ENCODE measurements around the gene SEMA3A. TPM values are rescaled to one million over a fixed set of nuclear protein-coding genes. Genes with fewer than 3 reads are reported as not detected.
A peak's percentile ranks its signal among the peaks of the same experiment; 100 is the strongest.
"Not testable (repeated sequence)": the region's sequence is repeated elsewhere in the genome, so short reads cannot be mapped to it uniquely, and the experiment has no call there.

SEMA3A gene
- total RNA-seq, 1 experiment from 2014 or later = 89.1 TPM

DNA sequence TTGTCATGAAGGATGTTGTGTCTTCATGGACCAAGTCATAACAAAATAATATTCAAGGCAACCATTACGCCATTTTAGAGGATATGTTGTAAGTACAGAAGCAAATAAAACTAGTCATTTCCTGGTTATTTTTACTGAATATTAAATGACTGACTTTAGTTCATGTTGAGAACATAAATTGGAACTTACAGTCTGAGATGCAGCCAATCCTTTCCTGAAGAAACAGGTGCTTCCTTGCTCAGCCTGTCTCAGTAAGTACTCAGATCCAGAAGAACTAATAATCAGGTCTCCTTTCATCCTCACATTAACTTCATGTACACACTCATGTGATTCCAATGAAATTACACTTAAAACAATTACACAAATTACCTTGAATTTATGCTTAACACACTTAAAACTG is 12.3 kb downstream of the SEMA3A start:
- H3K36me3 ChIP-seq = peaks cover 5% of the 10 kb centered on the region
- H3K9me3 ChIP-seq = no peaks in the 10 kb centered on the region
- H3K27me3 ChIP-seq = no peaks in the 10 kb centered on the region
- DNase-seq = no peak
- no peak overlapping the region for H3K4me3 ChIP-seq

DNA sequence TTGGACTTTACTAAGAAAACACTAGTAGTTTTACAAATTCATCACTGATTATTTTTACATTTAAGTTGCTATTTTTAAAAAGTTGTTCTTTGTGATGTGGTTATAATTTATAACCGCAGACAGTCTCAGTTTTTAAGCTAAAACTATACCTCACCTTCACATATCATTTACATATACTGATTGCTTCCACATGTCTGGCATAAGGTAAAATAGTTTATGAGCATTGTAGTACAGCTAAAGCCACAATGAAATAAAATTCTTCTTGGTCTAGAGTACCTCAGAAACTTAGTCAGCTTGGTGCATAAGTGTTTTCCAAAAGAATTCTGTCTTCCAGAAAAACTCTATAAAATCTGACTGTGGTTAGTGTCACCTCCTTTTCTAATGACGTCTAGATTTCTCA is 13.0 kb downstream of the SEMA3A start:
- Histone ChIP-seq H3K9me3 (no peaks in the 10 kb centered on the region), H3K36me3 (peaks cover 3% of the 10 kb centered on the region; the same call in 1 of the 2 replicates), H3K4me3 (no peak overlapping the region), H3K27me3 (no peaks in the 10 kb centered on the region)
- DNase-seq = no peak

DNA sequence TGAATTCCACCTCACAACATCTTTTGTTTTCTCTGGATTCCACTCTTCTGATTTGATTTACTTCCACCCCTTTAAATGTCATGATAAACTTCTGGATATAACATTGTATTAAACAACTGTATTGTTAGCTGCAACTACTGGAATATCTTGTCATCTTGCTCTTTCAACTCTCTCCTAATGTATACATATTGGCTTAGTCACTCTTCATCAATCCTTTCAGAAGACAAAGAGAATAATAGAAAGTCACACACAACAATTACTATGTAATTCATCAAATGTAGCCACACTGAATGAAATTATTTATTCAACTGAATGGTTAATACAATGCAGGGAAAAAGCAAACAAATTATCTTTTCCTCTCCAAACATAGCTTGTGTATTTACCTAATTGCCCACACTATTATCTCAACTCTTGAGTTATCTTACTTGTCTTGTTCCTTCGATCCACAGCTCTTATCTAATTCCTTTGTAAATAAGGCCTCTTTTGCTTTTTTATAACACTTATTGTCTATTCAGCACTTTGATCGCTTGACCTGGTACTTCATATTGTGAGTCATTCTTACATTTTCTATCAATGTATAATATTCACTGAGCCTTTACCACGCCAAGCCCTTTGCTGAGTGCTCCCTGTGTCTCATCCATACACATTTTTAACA is 16.7 kb downstream of the SEMA3A start:
- no peak for DNase-seq
- peaks cover 4% of the 10 kb centered on the region; the same call in 1 of the 2 replicates for H3K9me3 ChIP-seq

GRCh38 chr7:84176716-84177115 is 17.9 kb downstream of the SEMA3A start:
- H3K27me3 ChIP-seq = no peaks in the 10 kb centered on the region
- no peak for DNase-seq
- peaks cover 4% of the 10 kb centered on the region; the same call in 1 of the 2 replicates for H3K9me3 ChIP-seq
- H3K4me3 ChIP-seq = no peak overlapping the region
- H3K36me3 ChIP-seq = peaks cover 15% of the 10 kb centered on the region

More for the DNA sequence above, 16.7 kb downstream of the SEMA3A start:
- peaks cover 13% of the 10 kb centered on the region for H3K36me3 ChIP-seq
- no peaks in the 10 kb centered on the region for H3K27me3 ChIP-seq
- no peak overlapping the region for H3K4me3 ChIP-seq

GRCh38 chr7:84175461-84175860 is 19.1 kb downstream of the SEMA3A start:
- Histone ChIP-seq H3K4me3 (no peak overlapping the region), H3K36me3 (peaks cover 19% of the 10 kb centered on the region), H3K9me3 (peaks cover 4% of the 10 kb centered on the region; the same call in 1 of the 2 replicates), H3K27me3 (no peaks in the 10 kb centered on the region)
- no peak for DNase-seq

DNA sequence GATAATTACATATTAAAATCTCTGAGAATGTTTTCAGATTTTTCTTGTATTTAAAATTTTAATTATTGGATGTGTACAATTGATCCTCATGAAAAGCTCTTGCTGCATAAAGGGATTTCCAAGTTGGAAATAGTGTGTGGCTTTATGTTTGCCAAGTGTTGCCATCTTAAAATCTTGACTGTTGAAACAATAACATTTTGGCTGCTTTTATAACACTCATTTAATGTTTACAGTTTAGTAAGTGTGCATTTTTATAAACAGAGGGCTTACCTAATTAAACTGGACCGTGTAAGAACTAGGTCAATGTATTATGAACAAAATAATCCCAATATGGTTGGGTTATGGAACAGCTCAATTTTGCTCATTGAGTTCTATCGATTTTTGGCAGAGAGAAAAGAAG is 23.9 kb downstream of the SEMA3A start:
- no peak for DNase-seq
- Histone ChIP-seq H3K36me3 (peaks cover 19% of the 10 kb centered on the region), H3K9me3 (peaks cover 4% of the 10 kb centered on the region; the same call in 1 of the 2 replicates), H3K4me3 (no peak overlapping the region), H3K27me3 (no peaks in the 10 kb centered on the region)

- H3K27me3 ChIP-seq = no peaks in the 10 kb centered on the region
- no peak for DNase-seq
- H3K4me3 ChIP-seq = no peak overlapping the region
- H3K36me3 ChIP-seq = no peaks in the 10 kb centered on the region; the same call in 1 of the 2 replicates
- no peaks in the 10 kb centered on the region for H3K9me3 ChIP-seq
These were observed 32.0 kb downstream of the SEMA3A start for GRCh38 chr7:84162584-84162983.

DNA sequence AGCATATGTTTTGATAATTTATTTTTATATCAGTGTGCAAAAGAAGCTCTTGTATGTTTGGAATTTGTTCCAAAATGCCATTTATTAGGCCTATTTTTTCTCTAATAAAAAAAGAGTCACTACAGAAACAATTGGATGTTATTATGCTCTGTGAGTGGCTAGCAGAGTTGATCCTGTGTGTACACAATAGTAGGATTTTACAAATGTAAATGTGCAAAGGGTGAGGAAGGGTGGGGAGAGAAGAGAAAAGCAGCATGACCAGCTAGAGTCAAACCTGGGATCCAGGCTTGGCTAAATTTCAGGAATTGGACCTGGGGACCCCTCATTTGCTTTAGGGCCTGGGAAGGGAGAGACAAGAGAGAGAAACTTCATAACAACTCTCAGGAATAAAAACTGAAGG is 32.5 kb downstream of the SEMA3A start:
- H3K9me3 ChIP-seq = no peaks in the 10 kb centered on the region
- H3K27me3 ChIP-seq = no peaks in the 10 kb centered on the region
- no peak for DNase-seq
- H3K36me3 ChIP-seq = no peaks in the 10 kb centered on the region; the same call in 1 of the 2 replicates
- H3K4me3 ChIP-seq = no peak overlapping the region

DNA sequence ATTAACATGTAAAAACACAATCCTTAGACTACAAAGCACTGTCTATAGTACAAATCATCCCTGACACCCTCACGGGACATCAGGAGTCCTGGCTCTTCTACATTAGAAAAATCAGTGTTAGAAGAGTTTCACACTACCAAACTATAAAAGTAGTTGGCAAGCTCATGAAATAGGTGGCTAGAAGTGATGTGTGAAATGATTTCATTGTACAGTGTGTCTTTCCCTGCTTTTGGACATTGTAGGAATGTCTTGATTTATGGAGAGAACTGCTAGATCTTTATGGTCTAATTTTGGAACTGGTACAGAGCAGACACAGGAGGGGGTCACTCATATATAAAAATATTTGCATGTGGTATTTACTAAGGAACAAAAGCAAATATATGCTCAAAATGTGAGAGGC is 33.2 kb downstream of the SEMA3A start:
- H3K27me3 ChIP-seq = no peaks in the 10 kb centered on the region
- no peaks in the 10 kb centered on the region for H3K9me3 ChIP-seq

DNA sequence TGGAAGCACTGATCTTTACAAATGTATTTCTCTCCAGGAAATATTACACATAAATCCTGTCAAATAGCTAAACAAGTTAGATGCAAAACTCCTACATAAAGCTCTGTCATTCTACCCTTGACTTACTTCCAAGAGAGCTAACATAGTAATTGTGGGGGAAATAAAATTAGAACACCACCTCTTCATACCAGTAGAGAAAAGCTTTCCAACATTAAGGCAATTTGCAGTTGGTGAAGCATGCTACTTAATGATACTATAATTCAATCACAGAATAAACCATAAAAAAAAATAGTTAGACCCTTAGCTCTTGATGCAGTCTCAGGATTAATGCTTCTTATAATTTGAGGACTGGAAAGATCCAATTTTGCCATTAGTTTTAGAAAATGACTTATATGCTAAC is 35.2 kb downstream of the SEMA3A start:
- no peaks in the 10 kb centered on the region for H3K9me3 ChIP-seq
- H3K36me3 ChIP-seq = no peaks in the 10 kb centered on the region; the same call in 1 of the 2 replicates
- no peak for DNase-seq
- no peaks in the 10 kb centered on the region for H3K27me3 ChIP-seq
- no peak overlapping the region for H3K4me3 ChIP-seq

More for the DNA sequence above, 33.2 kb downstream of the SEMA3A start:
- Histone ChIP-seq H3K4me3 (no peak overlapping the region), H3K36me3 (no peaks in the 10 kb centered on the region; the same call in 1 of the 2 replicates)
- no peak for DNase-seq

DNA sequence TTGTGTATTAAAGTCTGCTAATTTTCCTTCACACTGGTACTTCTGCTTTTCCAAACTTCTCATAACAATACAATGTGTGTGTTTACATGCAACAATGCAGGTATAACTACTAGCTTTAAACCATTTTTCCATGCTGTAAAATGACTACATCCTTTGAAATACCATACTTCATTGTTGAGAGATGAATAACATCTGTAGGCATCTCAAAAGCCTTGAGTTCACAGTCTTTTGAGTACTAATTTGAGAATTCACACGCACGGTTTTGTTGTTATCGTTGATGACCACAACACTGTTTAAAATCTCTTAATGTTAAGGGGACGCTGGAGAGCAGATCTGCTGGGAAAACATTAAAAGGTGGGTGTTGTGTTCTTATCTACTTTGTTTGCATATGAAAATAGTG is 37.4 kb downstream of the SEMA3A start:
- DNase-seq = no peak
- no peaks in the 10 kb centered on the region for H3K36me3 ChIP-seq
- no peaks in the 10 kb centered on the region for H3K9me3 ChIP-seq
- no peak overlapping the region for H3K4me3 ChIP-seq
- no peaks in the 10 kb centered on the region for H3K27me3 ChIP-seq

DNA sequence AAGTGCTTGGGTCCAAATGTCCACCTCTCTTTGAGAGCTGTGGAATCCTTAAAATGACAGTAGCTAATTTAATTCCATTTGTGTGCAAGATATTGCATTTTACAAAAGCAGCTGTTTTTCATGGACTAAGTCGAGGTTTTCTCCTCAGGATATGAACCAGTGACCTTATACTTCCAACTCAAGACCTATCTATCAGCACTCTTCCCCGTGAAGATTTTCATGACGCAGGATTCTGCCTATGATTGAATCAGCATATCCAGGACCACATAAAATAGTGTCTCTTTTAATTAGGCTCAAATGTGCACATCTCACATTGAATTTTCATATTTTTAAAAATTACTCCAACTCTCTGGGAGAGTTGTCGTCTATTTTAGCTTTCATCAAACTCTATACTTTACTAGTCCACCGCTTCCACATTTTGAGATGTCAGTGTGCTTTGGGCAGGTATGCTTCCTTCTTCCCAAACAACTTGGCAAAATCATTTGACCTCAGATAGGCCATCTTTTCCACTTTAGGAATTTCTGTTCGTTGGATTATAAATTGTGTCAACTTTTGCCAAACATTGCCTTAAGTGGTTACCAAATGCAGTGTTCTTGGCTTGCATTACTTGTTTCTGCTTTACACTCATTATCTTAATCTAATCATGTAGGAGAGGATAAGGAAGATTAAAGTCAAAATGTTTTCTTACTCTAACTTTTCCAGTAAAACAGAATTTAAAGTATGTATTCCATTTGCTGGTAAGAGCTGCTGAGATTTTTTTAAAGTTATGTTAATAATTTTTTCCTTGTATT is 39.4 kb downstream of the SEMA3A start:
- Histone ChIP-seq H3K4me3 (no peak overlapping the region), H3K27me3 (no peaks in the 10 kb centered on the region), H3K36me3 (no peaks in the 10 kb centered on the region), H3K9me3 (no peaks in the 10 kb centered on the region)
- DNase-seq = no peak

DNA sequence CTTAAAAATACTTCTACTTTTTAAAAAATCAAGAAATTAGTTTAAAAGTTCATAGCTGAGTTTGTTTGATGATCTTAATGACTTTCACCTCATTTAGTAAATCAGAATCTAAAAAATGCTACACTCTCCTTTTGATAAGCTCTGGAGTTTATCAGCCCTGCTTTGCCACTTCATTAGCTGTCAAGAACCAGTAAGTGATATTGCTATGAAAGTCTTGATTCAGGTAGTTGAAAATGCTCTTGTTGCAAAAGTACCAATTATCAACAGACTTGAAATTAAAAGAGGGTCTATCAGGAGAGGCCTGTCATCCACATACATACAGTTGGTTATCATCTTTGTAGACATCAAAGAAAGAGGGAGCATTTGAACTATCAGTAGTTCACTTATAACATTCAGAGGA is 41.6 kb downstream of the SEMA3A start:
- no peak overlapping the region for H3K4me3 ChIP-seq
- no peaks in the 10 kb centered on the region for H3K9me3 ChIP-seq
- H3K27me3 ChIP-seq = no peaks in the 10 kb centered on the region
- DNase-seq = no peak
- H3K36me3 ChIP-seq = no peaks in the 10 kb centered on the region

DNA sequence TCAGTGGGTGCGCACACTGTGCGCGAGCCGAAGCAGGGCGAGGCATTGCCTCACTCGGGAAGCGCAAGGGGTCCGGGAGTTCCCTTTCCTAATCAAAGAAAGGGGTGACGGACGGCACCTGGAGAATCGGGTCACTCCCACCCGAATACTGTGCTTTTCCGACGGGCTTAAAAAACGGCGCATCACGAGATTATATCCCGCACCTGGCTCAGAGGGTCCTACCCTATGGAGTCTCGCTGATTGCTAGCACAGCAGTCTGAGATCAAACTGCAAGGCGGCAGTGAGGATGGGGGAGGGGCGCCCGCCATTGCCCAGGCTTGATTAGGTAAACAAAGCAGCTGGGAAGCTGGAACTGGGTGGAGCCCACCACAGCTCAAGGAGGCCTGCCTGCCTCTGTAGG is 44.2 kb downstream of the SEMA3A start:
- DNase-seq, H3K36me3 ChIP-seq, H3K27me3 ChIP-seq, H3K4me3 ChIP-seq, H3K9me3 ChIP-seq: not testable (repeated sequence)

GRCh38 chr7:84149573-84149972 is 45.0 kb downstream of the SEMA3A start:
- no peak for DNase-seq
- Histone ChIP-seq H3K9me3 (no peaks in the 10 kb centered on the region), H3K36me3 (no peaks in the 10 kb centered on the region), H3K27me3 (no peaks in the 10 kb centered on the region), H3K4me3 (no peak overlapping the region)

GRCh38 chr7:84145892-84146291 is 48.7 kb downstream of the SEMA3A start:
- H3K4me3 ChIP-seq = peak overlapping the region; percentile 9
- H3K36me3 ChIP-seq = peaks cover 4% of the 10 kb centered on the region
- DNase-seq = no peak
- H3K27me3 ChIP-seq = no peaks in the 10 kb centered on the region
- no peaks in the 10 kb centered on the region for H3K9me3 ChIP-seq

GRCh38 chr7:84144935-84145334 is 49.7 kb downstream of the SEMA3A start:
- Histone ChIP-seq H3K36me3 (peaks cover 4% of the 10 kb centered on the region), H3K27me3 (no peaks in the 10 kb centered on the region), H3K4me3 (no peak overlapping the region), H3K9me3 (no peaks in the 10 kb centered on the region)
- DNase-seq = no peak

DNA sequence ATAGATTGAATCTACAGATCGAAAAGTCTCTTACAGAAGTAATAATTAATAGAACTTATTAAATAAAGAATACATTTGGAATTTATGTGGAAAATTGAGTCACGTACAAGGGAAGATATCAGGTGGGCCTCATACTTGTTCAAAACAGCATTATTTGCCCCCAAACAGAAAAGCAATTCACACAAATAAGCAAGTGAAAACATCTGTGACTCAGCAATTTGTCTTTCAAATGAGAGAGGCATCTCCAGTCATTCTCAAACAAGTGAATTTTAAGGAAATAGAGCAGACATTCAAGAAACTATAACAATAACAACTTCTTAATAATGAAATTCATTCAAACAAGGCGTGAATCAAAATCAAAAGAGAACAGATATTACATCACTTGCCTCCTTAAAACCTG is 50.1 kb downstream of the SEMA3A start:
- H3K4me3 ChIP-seq = no peak overlapping the region
- peaks cover 4% of the 10 kb centered on the region for H3K36me3 ChIP-seq
- no peaks in the 10 kb centered on the region for H3K9me3 ChIP-seq
- no peak for DNase-seq
- H3K27me3 ChIP-seq = no peaks in the 10 kb centered on the region
